Raji (cell line): ENCODE data around the gene MIAT.

Experiments
- POLR2A ChIP-seq: IDR thresholded peaks from 2 replicates; pipeline ENCODE4 v1.6.1; 2011; ENCODE audit warnings: low read depth, low read length, control low read depth; ENCODE audit not compliant: insufficient read depth

Gene MIAT

GRCh38 chr22:26621663-26622062 is 35.7 kb upstream of the MIAT start, which contains the start of gene CRYBA4:
TSS of gene CRYBA4 (plus strand) at chr22:26621963. CDS start at chr22:26622597, 634 bp downstream.
- TF ChIP-seq POLR2A: no peak

GRCh38 chr22:26623984-26624383 is 33.4 kb upstream of the MIAT start:
- no peak for TF ChIP-seq POLR2A

GRCh38 chr22:26624803-26625202 is 32.6 kb upstream of the MIAT start:
- TF ChIP-seq POLR2A: no peak

GRCh38 chr22:26629988-26630761 is 27.2 kb upstream of the MIAT start:
- TF ChIP-seq POLR2A: no peak

GRCh38 chr22:26631282-26631681 is 26.1 kb upstream of the MIAT start:
- TF ChIP-seq POLR2A: no peak

- TF ChIP-seq POLR2A: no peak
Observed at GRCh38 chr22:26632422-26633155, 24.8 kb upstream of the MIAT start.

- no peak for TF ChIP-seq POLR2A
Observed at GRCh38 chr22:26634189-26634588, 23.2 kb upstream of the MIAT start.

- no peak for TF ChIP-seq POLR2A
Observed at GRCh38 chr22:26635117-26635516, 22.3 kb upstream of the MIAT start.

GRCh38 chr22:26636296-26636695 is 21.1 kb upstream of the MIAT start:
- no peak for TF ChIP-seq POLR2A

GRCh38 chr22:26642465-26643417 is 14.6 kb upstream of the MIAT start:
- TF ChIP-seq POLR2A: no peak

- no peak for TF ChIP-seq POLR2A
Observed at GRCh38 chr22:26643418-26644100, 13.8 kb upstream of the MIAT start.

GRCh38 chr22:26646158-26646557 is 11.2 kb upstream of the MIAT start:
- no peak for TF ChIP-seq POLR2A

- TF ChIP-seq POLR2A: no peak
Observed at GRCh38 chr22:26648011-26648497, 9.3 kb upstream of the MIAT start.
